GM19240 (cell line): ENCODE results near the gene FBXL16.

Experiments used
- DNase-seq: peaks from one replicate; pipeline ENCODE4 v3.0.0; 2011; ENCODE audit warnings: low spot score; ENCODE audit not compliant: insufficient read length

Gene FBXL16

GRCh38 chr16:643050-643368, 62.6 kb downstream of the FBXL16 start:
- DNase-seq = no peak
